IPS DF 19.7 (cell line): Measurements from ENCODE around the gene FAM174C.

Experiments
- DNase-seq: peaks from one replicate; pipeline ENCODE4 v3.0.0-alpha.2; 2013; ENCODE audit warnings: low read depth, low spot score

FAM174C gene

DNA sequence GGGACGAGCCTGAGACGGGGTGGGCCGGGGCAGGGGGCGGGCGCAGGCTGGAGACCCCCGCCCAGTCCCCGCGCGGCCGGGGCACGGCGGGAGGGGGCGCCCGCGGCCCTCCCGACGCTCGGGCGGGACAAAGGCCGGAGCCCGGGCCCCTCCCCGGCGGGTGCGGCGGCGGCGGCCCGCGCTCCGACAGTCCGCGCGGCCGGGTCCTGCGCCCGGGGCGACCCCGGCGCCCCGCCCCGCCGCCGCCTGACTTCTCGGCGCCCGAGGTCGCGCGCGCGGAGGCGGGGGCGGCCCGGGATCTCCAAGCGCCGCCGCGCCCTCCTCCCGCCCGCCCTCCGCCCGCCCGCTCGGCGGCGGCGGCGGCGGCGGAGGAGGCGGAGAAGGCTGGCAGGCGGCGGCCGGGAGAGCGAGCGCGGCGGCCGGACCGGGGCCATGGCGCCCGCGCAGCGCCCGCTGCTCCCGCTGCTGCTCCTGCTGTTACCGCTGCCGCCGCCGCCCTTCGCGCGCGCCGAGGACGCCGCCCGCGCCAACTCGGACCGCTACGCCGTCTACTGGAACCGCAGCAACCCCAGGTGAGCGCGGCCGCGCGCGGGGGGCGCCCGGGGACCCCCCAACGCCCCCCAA, 10.5 kb downstream of the FAM174C start, which contains the start of gene EFNA2:
Gene EFNA2, plus strand, starts transcription at position 137 of the 624 bp plus-strand sequence. Its CDS starts 296 bp downstream, at position 433.
- no peak for DNase-seq

DNA sequence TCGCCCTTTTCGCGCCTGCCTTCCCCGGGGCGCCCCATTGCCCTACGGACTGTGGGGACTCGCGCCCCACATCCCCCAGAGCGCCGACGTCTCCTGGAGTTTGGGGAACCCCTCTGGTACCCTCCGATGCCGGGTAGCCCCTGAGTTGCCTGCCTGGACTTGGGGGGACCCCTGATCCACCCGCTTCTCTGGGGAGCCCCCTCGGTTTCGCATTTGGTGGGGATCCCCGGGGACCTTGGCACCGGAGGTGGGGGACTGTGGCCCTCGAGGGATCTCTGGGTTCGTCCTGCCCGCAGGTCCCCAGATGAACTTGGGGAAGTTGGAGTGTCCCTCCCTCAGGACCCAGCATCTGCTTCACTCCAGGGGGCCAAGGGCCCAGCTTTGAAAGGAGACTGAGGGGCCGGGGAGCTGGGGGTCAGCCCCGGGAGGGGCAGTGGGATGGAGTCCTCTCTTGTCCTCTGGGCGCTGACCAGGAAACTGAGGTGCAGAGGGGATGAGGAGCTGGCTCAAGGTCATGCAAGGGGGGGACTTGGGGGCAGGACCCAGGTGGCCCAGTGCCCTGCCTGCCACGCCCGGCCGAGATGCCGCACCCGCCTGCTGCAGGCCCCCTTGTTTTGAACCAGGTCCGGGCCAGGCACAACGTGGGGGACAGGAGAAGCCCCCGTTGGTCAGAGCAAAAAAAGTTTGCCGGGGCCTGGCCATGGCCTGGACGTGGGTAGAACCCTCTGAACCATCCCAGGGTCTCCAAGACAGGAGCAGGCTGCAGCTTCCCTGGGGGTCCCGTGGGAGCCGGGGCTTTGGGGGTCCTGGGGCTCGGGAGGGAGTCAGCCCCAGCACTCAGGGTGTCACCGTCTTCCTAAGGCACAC, 11.4 kb downstream of the FAM174C start:
- DNase-seq = no peak

DNA sequence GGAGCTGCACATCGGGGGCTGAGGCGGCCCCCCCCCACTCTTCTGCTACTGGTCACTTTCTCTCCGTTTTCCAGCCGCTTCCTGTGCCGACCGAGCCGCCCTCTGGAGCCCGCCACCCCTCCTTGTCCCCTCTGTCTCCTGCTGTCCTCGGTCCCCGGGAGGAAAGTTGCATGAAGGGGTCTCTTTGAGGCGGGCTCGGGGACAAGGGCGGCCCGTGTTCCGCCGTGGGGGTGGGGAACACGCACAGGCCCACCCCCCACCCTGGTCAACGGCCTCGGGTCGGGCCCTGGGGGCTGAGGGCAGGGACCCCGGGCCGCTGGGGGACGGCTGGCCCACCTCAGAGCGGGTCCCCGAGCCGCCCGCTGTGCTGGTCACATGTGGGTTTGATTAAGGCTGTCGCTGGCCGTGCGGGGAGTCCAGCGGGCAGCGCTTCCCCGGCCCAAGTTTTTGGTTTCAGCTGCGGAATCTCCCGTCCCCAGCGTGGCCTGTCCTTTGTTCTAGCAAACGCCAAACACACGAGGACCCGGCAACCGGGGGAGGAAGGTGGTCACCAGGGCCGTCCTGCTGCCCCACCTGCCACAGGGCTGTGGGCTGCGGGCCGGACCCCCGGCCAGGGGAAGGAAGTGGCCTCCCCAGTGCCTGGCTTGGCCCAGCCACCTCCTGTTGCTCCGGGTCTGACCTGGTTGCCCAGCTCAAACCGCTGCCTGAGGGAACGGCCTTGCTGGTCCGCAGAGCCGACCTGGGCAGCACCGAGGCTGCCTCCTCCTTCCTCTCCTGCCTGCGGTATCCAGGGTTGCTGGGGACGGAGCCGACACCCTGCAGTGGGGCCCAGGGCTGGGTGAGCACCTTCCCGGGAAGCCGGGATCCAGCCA, 12.3 kb downstream of the FAM174C start:
- DNase-seq = no peak

DNA sequence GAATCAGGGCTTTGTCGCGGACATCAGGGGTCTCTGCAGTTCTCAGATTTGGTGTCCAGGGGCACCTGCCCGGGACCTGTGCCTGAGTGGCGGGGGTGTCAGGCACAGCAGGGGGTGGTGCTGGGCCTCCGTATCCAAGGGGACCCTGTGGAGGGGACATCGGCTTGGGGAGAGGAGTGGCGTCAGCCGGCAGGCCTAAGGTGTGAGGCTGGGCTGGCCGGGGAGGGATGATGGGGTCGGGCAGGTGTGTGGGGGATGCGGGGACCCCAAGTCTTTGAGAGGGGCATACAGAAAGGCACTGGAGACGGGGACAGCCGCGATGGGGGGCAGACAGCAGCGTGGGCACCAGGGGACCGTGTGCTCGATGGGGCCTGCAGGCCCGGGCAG, 12.9 kb downstream of the FAM174C start:
- no peak for DNase-seq

DNA sequence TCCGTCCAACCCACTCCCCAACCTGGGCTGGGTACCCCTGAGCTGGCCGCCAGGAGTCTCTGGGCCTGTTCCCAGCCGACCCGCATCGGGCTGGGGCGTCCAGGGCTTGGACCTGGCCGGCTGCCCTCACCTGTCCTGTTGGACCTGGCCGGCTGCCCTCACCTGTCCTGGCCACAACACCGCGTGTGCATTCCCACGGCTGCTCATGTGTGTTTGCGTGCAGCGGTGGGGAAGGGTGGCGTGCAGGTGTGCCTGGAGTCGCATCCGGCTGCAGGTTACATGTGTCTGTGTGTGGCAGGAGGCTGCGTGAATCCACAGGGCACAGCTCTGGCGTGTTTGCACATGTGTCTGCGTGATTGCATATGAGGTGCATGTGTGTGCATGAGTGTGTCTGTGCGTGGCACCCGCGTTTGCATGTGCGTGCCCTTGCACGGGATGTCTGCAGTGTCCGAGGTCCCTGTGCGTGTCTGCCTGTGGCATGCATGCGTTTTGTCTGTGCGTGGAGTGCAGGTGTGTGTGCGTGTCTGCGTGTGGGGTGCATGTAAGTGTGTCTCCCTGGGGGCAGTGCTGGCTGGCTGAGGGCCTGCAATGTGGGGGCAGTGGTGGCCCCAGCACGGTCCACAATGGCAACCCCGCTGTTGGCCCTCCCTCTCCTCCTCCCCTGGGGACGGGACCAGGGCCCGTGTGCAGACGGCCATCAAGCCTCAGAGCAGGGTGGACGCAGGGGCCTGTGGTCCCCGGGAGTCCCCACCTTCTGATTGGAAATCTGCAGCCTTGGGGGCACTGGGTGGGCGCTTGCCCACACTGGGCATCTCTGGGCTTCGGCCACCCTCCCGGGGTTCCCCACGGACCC, 13.7 kb downstream of the FAM174C start:
- no peak for DNase-seq

DNA sequence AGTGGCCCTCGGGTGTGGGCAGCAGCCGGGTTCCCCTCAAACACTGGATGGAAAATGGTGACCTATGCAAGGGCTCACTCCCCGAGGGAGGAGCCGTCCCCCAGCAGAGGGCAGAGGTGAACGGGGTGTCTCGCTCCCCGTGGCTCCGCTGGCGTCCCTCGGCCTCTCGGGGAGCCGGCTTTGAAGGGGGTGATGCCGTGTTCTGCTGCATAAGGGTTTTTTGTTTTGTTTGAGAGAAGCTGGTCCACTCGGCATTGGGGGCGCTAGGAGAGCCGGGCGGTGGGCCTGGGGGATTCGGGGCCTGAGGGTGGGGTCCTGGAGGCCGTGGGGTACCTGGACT, 14.3 kb downstream of the FAM174C start:
- no peak for DNase-seq

DNA sequence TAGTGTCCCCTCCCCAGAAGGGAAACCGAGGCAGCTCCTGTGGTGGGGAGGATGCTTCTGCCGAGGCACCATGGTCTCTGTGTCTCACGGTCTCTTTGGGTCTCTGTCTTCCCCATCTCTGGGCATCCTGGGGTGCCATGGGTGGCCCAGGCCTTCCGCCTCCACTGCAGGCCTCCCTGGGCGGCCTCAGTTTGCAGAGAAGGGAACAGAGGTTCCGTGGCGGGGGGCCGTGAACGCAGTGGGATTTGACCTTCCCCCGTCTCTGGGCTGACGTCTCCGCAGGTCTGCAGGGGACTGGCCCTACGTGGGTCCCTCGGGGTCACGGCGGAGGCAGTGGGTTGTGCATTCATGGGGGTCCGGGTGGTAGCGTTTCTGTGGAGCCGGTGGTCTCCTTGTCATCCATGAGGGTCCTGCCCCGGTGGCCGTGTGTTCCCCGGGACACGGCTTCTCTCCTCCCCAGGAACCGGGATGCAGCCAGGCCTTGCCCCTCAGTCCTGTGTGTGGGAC, 14.9 kb downstream of the FAM174C start:
- no peak for DNase-seq

DNA sequence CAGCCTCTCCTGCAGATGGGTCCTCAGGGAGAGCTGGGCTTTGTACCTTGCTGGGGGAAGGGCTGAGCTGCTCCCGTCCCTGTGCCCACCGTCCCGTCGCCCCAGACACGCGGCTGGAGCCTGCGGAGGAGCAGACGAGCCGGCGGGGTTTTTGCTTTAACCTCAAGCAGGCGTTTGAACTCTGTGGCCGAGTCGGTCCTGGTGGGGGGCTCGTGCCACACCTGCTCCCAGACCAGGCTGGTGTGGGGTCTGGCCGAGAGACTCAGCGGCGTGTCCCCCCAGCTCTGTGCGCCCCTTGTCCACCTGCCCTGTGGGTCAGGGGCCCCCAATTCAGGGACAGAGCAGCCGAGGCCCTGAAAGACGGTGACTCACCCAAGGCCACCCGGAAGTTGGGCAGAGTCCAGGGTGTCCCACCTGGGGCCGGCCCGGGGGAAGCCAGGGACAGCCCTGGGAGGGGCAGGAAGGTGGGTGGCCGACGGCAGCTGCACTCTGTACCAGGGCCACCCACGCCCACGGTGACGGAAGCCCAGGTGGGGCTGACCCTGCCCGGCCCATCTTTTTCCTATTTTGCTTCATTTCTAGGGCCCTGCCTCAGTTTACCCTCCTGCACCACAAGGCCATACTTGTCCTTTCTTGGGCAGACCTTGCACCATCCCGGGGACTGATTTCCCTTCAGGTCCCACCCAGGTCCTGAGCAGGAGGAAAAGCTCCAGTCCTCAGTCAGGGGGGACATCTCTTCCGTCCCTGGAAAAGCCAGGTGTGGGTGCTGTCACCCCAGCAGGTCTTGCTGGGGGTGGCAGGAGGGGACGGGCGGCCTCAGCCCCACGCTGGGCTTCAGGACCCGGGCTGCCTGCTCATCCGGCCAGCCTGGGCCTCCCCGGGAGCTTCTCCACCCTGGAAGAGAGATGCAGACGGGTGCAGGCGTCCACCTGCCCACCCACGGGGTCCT, 15.6 kb downstream of the FAM174C start:
- no peak for DNase-seq

DNA sequence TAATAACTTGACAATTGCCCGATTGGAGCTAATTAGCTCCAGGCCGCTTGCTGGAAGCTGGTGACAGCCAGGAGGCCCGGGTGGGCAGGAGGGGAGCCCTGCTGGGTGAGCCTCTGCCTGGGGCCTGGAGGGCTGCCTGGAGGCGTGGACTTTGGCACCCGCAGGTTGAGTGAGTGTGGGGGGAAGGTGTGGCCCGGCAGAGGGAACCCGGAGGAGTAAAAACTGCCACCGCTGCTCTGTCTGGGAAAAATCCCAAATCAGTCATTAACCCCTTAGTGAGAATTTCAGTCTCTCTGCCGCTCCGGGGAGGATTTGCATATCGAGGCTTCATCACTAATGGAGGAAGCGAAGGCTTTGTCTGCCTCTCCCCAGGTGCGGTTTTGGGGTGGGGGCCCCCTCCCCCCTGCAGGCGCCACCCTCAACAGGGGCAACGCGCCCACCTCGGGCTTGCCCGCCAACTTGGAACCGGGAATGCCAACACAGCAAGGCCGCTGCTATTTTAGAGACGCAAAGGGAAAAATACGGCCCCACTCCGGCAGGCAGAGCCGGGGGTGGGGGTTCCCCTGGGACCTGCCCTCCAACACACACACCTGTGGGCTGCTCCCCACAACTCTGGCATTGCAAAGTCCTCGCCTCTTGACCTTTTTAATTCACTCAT, 16.6 kb downstream of the FAM174C start:
- no peak for DNase-seq

DNA sequence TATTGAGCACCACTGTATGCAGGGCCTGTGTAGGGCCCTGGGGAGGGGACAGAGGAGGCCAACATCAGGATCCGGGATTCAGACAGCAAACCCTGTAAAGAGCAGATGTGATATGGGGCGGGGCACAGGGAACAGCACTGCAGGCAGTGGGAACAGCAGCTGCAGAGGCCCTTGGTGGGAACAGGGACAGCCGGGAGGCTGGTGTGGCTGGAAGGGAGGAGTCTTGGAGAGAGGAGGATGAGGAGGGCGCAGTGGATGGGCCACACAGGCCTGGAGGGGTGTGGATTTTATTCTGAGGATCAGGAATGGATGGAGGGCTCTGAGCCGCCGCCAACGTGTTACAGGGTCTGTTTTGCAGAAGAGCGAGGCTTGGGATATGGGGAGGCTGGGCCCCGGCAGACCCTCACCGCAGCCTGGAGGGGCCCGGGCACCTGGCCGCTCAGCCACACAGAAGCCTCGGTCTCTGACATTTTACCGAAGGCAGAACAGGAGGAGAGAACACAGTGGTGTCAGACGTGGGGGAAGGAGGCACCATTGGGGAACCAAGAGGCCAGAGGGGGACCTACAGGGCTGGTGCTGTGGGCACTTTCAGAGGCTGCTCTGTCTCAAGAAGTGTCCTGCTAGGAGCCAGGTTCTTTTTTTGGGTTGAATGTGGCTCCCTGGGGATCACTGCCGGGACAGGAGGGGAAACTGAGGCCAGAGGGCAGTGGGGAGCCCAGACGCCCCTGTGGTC, 17.3 kb downstream of the FAM174C start:
- DNase-seq = no peak

DNA sequence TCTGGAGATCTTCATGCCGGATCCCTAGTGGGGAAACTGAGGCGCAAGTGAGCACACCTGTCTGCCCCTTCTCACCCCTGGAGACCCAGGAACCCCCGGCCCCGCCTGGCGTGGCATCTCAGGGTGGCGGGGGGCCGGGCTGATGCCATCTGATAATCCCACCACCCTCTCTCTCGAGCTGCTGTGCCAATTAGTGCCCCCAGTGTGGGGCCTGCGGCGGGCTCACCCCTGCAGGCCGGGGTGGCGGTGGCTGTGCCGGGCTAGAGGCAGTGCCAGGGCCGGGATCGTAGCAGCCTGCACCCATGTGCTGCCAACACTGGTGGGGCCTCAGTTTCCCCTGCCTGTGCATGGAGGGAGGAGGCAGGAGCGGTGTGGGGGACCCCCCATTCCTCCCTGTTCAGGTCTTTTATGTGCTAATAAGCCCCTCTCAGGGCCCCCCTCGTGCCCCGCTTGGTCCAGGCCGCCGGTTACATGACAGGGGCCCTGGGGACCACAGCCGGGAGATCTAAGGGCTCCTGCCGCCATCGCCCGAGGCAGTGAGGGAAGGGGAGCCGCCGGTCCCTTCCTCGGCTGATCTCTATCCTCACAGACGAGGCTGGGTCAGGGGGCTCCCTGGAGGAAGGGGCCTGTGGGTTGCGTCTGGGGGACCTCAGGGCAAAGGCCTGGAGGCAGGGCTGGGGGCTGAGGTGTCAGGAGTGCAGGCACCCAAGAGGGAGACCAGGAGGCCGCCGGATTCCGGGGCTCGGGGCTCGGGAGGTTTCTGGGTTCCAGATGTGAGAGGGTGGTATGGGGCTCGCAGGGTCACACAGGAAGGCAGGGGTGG, 18.7 kb downstream of the FAM174C start:
- no peak for DNase-seq

DNA sequence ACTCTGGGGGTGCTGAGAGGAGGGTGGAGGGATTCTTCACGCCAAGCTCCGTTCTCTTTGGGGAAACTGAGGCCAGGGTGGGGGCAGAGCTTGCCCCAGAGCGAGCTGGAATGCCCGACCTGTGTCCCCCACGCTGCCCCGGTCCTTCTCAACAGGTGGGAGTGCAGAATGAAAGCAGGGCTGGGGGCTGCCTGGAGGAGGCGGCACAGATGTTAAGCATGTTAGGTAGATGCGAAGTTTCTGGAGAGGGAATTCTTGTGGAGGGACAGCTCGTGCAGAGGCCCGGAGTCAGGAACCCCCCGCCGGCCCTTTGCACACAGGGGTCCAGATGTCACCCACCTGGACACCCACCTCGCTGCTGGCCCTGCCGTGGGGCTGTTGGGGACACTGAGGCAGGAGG, 19.4 kb downstream of the FAM174C start:
- DNase-seq = no peak

DNA sequence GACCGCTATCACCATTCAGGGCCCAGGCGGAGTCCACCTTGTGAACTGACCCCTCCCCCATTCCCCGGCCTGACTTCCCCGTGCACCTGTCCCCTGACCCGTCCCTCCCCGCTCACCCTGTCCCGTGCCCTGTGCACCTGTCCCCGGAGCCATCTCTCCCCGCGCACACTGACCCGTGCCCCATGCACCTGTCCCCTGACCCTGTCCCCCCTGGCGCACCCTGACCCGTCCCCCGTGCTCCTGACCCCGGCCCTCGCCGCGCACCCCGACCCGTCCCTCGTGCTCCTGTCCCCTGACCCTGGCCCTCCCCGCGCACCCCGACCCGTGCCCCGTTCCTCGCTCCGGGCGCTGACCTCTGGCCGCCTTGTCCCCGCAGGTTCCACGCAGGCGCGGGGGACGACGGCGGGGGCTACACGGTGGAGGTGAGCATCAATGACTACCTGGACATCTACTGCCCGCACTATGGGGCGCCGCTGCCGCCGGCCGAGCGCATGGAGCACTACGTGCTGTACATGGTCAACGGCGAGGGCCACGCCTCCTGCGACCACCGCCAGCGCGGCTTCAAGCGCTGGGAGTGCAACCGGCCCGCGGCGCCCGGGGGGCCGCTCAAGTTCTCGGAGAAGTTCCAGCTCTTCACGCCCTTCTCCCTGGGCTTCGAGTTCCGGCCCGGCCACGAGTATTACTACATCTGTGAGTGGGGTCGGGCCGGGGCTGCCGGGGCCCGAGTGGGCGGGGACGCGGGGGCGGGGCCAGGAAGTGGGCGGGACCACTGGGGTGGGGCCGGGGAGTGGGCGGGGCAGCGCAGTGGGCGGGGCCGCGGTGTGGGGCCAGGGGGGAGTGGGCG, 20.1 kb downstream of the FAM174C start:
- no peak for DNase-seq

DNA sequence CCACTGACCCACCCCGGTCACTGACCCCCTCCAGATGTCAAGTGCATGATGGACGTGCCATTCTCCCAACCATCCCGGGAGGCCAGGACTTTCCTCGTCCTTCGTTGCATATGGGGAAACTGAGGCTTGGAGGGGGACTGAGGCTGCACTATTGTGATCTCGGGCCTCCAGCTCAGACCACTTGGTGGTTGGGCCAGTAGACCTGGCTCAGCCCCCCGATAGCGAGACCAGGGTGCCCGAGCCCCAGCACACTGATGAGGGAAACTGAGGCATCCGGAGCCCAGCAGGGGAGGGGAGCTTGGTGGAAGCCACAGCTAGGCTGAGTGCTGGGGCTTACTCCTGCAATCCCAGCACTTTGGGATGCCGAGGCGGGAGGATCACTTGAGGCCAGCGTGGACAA, 20.7 kb downstream of the FAM174C start:
- no peak for DNase-seq

DNA sequence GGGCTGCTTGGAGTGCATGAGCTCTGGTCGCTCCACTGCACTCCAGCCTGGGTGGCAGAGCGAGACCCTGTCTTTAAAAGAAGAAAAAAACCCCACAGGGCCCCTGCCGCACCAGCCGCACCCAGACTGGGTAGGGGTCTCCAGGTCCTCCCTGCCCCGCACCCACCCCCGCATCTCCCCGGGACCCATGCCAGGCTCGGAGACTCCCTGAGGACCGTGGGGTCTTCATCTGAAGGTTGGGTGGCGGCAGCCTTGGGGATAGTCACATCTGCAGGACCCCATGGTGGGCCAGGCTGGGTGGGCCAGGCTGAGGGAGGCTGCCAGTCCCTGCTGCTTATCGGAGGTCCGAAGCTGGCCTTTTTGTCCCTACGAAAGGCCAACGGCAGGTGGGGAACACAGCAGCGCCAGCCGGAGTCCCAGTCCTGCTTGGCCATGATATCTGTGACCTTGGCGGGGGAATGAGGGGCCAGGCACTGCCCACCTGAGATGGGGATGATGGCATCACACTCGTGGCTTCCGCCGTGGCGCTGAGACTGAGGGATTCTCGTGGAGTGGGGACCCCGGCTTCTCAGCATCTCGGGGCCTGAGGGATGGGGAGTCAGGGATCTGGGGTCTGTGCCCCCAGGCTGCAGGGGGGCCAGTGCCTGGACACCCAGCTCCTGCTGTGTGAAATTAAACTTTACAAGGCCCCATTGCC, 21.4 kb downstream of the FAM174C start:
- no peak for DNase-seq

DNA sequence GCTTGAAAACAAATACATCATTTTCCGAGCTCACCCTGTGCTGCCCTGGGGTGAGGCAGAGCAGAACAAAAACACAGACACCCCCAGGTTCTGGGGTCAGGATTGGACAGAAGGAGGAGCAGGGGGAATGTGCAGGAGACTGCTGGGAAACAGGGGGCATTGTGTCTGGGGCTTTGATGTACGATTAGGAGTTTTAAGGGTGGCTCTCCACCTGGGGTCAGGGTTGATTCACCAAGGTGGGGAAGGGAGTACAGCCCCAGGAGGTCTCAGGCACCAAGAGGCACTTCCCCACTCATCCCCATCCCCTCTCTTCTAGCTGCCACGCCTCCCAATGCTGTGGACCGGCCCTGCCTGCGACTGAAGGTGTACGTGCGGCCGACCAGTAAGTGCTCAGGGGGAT, 22.9 kb downstream of the FAM174C start:
- DNase-seq = no peak
